GM21723 (cell line): ENCODE results near the gene HDDC3.
A peak's percentile ranks its signal among the peaks of the same experiment; 100 is the strongest.
"Not testable (repeated sequence)": the region's sequence is repeated elsewhere in the genome, so short reads cannot be mapped to it uniquely, and the experiment has no call there.

Source experiments
- ATAC-seq: cut with Tn5 transposase; IDR thresholded peaks from one replicate; pipeline ENCODE4 v1.9.1; 2021; ENCODE audit warnings: mild to moderate bottlenecking, moderate library complexity; ENCODE audit not compliant: unreplicated experiment

HDDC3 gene

GRCh38 chr15:90930861-90931574 lies 1.3 kb downstream of the HDDC3 start:
- ATAC-seq: no peak

- no peak for ATAC-seq
Observed at GRCh38 chr15:90929246-90930019, 2.9 kb downstream of the HDDC3 start.

- not testable (repeated sequence) for ATAC-seq
Observed at GRCh38 chr15:90928106-90928505, 4.2 kb downstream of the HDDC3 start.

GRCh38 chr15:90926766-90927165 lies 5.6 kb downstream of the HDDC3 start:
- not testable (repeated sequence) for ATAC-seq

- peak; percentile 71 for ATAC-seq
Observed at GRCh38 chr15:90924375-90924774, 8.0 kb downstream of the HDDC3 start.

- peak; percentile 68 for ATAC-seq
Observed at GRCh38 chr15:90922712-90923322, 9.5 kb downstream of the HDDC3 start.

GRCh38 chr15:90921887-90922286 lies 10.5 kb downstream of the HDDC3 start:
- ATAC-seq: no peak

- ATAC-seq: no peak
Observed at GRCh38 chr15:90918835-90919234, 13.5 kb downstream of the HDDC3 start.

GRCh38 chr15:90918034-90918788 lies 14.1 kb downstream of the HDDC3 start:
- no peak for ATAC-seq

- ATAC-seq: no peak
Observed at GRCh38 chr15:90917569-90917968, 14.8 kb downstream of the HDDC3 start.

GRCh38 chr15:90916461-90916860 lies 15.9 kb downstream of the HDDC3 start:
- no peak for ATAC-seq

- no peak for ATAC-seq
Observed at GRCh38 chr15:90915808-90916440, 16.4 kb downstream of the HDDC3 start.

GRCh38 chr15:90915216-90915807 lies 17.0 kb downstream of the HDDC3 start:
- ATAC-seq: no peak

- no peak for ATAC-seq
Observed at GRCh38 chr15:90914305-90915080, 17.9 kb downstream of the HDDC3 start.

- ATAC-seq: no peak
Observed at GRCh38 chr15:90913398-90913944, 18.9 kb downstream of the HDDC3 start.

GRCh38 chr15:90912770-90913075 lies 19.6 kb downstream of the HDDC3 start:
- ATAC-seq: no peak

GRCh38 chr15:90911906-90912769 lies 20.2 kb downstream of the HDDC3 start:
- no peak for ATAC-seq

- ATAC-seq: no peak
Observed at GRCh38 chr15:90911302-90911623, 21.1 kb downstream of the HDDC3 start.
